Subcutaneous adipose tissue (tissue), 4 donors: ENCODE results near the gene MINK1. TPM values are rescaled to one million over a fixed set of nuclear protein-coding genes. Genes with fewer than 3 reads are reported as not detected.

Experiments used
- total RNA-seq, 4 donors: library from RNA; depleted of rRNA; stranded (reverse); fragments of >200 nt; gene quantifications; one replicate each; pipeline ENCODE4 v1.1.0, GENCODE V29; 2016
- TF ChIP-seq, protein P1 (sequence below): fragments of 450-650 bp; IDR thresholded peaks from one replicate; pipeline ENCODE4 v1.5.1; 2016; ENCODE audit warnings: low read depth, mild to moderate bottlenecking, control low read depth, antibody characterized with exemption, moderate library complexity

The MINK1 gene
- total RNA-seq, 4 donors from 2014 or later: 12.9 to 61.0 (median 28.2) TPM

DNA sequence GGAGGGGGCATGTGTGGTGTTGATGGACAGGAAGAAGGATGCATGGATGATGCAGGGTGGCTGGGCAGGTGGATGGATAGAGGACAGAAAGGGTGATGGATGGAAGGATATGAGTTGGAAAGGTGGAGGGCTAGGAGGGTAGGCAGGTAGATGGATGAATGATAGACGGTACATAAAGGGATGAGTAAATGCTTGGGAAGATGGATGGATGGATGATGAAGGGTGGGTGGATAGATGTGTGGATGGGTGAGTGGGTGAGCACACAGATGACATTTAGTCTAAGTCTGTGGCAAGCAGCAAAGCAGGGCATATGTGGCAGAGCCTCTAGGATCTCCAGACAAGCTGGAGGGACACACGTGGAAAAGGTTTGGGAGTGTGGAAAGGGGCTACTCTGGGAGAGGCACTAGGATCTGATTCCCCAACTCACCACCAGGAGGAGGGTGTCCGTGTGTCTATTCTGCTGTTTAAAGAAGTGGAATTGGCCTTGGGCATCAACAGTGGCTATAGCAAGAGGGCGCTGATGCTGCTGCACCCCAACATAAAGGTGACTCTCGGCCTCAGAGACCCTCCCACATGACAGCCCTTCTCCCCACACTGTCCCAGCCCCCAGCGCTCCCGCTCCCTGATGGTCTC lies 18.0 kb upstream of the MINK1 start:
- TF ChIP-seq, protein P1, sequence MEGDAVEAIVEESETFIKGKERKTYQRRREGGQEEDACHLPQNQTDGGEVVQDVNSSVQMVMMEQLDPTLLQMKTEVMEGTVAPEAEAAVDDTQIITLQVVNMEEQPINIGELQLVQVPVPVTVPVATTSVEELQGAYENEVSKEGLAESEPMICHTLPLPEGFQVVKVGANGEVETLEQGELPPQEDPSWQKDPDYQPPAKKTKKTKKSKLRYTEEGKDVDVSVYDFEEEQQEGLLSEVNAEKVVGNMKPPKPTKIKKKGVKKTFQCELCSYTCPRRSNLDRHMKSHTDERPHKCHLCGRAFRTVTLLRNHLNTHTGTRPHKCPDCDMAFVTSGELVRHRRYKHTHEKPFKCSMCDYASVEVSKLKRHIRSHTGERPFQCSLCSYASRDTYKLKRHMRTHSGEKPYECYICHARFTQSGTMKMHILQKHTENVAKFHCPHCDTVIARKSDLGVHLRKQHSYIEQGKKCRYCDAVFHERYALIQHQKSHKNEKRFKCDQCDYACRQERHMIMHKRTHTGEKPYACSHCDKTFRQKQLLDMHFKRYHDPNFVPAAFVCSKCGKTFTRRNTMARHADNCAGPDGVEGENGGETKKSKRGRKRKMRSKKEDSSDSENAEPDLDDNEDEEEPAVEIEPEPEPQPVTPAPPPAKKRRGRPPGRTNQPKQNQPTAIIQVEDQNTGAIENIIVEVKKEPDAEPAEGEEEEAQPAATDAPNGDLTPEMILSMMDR: no peak

DNA sequence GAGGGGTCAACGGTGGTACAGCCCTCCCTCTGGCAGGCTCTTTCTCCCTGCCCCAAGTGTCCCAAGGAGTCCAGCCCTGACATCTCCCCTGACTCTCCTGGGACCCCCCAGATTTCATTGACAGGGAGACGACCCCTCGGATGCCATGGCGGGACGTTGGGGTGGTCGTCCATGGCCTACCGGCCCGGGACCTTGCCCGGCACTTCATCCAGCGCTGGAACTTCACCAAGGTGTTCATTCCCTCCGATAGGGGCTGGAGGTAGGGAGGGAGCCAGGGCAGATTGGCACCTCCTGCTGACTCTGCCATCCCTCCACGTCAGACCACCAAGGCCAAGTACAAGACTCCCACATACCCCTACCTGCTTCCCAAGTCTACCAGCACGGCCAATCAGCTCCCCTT lies 16.3 kb upstream of the MINK1 start:
- TF ChIP-seq, protein P1: no peak

DNA sequence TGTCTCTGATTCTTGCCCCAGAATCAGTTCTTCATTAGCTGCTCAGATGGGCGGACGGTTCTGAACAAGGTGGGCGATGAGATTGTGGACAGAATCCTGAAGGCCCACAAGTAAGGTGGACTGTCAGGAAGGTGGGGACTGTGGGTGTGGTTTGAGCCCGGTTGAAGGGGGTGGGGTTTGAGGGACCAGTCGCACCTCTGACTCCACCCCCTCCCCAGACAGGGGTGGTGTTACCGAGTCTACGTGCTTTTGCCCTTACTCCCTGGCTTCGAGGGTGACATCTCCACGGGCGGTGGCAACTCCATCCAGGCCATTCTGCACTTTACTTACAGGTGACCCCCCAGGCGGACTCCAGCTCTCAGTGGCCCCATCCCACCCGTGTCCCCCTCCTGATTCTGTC lies 14.9 kb upstream of the MINK1 start:
- TF ChIP-seq, protein P1: no peak

DNA sequence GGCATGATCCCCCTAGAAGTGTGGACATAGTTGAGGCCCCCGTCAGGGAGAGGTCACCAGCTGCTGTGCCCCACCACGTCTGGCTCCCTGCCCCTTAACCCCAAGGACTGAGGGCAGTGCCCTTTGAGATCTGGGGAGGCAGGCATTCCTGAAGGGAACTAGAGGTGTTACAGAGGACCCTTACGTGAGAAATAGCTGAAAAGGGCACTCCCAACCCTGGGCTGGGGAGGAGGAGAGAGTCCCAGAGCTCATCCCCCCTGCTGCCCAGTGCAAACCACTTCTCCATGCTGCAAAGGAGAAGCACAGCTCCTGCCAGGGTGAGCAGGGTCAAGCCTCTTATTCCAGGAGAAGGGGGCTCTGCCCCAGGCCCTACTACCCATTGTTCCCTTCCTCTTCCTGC lies 10.3 kb upstream of the MINK1 start:
- TF ChIP-seq, protein P1: no peak

DNA sequence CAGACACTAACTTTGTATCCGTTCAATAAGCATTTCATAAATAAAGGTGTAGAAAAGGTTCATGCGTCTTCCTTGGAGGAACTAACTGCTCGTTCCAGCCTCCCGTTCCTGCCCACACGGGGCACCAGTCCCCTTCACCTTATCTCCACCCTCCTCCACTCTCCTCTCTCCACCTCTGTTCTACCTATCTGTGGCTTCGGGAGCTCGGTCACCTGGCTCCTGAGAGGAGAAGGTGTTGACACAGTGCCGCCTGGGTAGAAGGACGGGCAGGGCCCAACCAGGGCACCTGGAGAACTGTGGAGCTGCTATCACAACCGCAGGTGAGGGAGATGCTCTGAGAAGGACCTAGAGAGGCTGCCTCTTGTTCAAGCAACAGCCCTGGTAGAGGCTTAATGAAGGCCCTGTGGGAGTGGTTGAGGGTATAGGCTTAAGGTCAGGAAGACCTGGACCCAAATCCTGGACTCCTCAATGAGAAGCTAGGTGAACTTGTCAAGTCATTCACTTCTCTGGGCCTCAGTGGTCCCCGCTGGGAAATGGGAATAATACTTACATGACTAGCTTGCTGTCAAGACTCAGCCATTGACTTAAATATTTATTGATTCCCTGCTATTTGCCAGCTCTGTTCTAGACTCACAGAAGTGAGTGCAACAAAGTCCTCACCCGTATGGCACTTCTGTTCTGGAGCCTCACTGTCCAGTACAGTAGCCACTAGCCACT lies 9.6 kb upstream of the MINK1 start:
- TF ChIP-seq, protein P1: no peak

DNA sequence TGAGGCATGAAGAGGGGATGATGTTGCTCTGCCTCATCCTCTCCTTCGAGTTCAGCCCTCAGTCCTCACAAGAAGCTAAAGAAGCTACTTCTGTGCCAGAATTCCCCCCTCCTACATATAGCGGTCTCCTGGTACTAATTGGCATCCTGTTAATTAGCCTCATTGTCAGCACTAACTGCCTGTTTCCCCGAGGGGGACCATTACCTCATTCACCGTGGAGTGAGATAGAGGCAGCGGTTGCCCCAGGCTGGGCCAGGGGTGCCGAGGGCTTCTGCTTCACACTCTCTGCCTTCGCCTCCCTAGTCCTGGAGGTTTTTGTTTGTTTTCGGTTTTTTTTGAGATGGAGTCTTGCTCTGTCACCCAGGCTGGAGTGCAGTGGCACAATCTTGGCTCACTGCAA lies 5.7 kb upstream of the MINK1 start:
- TF ChIP-seq, protein P1: no peak

DNA sequence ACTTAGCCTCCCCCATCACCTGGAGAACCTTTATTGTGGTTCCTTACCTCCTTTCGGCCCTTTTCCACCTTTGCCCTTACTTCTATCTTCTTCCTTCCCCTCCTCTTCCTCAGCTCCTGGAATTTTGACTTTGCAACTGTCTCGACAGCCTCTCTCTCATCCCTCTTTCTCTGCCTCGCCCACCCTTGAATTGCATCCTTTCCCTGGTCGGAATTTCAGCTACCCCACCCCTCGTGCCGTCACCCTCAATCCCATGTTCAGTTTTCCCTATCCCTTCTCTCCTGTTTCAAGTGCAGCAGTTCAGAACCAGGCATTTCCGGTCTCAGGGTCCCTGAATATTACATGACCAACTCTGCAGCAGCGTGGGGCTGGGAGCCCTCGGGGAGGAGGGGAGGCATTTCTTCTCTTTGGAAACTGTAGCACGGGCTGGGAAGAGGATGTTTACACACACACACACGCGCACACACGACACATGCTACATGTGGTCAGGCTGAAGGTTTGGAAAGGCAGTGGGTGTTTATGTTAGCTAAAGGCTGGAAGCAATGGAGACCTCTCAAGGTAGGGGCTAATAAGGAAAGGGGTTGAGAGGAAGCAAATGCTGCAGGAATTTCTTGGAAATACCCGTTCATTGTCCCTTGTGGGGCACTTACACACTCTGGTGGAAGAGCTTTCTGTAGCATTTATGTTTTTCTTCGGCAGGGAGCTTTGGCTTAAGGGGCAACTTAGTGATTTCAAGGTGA lies 971 bp downstream of the MINK1 start:
- TF ChIP-seq, protein P1: no peak
